Stimulated activated CD4-positive, alpha-beta T cell treated with anti-CD3 and anti-CD28 coated beads, Interleukin-4, amount 100 ng/mL, for 1 hour (primary cell): ENCODE data around the gene MAGT1.
"Not testable (repeated sequence)": the region's sequence is repeated elsewhere in the genome, so short reads cannot be mapped to it uniquely, and the experiment has no call there.

Experiments
- DNase-seq: peaks from one replicate; pipeline ENCODE4 v3.0.0-alpha.2; 2020

The MAGT1 gene

DNA sequence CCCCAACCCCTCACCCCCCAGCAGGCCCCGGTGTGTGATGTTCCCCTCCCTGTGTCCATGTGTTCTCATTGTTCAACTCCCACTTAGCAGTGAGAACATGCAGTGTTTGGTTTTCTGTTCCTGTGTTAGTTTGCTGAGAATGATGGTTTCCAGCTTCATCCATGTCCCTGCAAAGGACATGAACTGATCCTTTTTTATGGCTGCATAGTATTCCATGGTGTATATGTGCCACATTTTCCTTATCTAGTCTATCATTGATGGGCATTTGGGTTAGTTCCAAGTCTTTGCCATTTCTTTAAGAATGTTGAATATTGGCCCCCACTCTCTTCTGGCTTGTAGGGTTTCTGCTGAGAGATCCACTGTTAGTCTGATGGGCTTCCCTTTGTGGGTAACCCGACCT is 73.2 kb downstream of the MAGT1 start:
- not testable (repeated sequence) for DNase-seq

DNA sequence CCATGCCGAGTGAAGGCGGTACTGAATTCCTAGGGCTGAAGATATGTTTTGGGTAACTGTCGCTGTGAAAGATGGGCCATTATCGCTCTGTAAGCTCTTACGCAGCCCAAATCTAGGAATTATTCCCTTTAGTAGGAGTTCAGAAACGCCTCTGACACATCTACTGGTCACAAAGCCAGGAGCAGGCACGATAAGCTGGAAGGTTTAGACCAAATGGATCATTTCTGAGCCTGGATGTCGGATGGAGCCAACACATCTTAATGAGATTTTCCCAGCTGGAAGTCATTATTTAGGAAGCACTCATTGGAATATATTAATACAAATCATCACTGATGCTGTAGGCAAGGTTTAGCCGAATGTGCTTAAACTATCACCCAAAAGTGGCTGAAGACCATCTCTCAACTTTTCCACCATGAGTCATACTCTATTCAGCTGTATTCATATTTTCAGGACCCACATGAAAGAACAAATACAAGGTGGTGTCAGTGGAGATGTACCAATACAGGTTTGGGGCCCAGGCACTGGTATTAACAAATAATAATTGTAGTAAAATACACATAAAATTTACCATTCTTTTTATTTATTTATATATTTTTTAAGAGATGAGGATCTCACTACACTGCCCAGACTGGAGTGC is 75.0 kb downstream of the MAGT1 start:
- DNase-seq, result no peak

DNA sequence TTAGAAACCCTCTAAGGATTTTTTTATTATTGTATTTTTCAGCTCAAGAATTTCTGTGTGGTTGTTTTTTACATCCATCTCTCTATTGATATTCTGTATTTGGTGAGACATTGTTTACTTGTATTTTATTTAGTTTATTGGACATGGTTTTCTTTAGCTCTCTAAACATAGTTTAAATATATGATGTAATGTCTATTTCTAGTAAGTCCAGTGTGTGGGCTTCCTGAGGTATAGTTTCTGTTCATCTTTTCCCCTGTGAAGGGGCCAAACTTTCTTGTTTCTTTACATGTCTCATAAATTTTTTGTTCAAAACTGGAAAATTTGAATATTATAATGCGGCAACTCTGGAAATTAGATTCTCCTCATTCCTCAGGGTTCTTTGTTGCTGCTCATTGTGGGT is 81.0 kb downstream of the MAGT1 start:
- DNase-seq, result no peak

DNA sequence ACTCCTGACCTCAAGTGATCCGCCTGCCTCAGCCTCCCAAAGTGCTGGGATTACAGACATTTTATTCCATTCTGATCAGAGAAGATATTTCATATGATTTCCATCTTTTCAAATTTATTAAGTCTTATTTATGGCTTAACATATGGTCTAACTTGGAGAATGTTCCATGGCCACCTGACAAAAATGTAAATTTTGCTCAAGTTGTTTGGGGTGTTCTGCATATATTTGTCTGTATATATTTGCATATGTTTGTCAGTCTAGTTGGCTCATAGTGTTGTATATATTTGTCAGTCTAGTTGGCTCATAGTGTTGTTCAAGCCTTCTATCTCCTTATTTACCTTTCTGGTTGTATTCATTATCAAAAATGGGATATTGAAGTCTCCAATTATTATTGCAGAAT is 93.0 kb downstream of the MAGT1 start:
- no peak for DNase-seq

DNA sequence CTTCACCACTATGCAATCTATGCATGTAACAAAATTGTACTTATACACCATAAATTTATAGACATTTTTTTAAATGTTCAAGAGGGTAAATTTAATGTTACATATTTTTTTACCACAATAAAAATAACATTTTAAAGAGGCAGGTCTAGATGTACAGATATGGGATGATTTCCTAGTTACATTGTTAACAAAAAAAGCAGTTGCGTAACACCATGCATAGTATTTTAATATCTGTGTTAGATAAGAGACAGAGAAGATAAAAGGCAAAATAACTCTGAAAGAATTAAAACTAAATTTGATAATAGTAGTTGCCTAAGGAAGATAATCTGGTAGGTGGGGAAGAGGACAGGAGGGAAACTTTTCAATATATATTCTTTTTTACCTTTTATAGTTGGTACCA is 100.1 kb downstream of the MAGT1 start:
- no peak for DNase-seq

DNA sequence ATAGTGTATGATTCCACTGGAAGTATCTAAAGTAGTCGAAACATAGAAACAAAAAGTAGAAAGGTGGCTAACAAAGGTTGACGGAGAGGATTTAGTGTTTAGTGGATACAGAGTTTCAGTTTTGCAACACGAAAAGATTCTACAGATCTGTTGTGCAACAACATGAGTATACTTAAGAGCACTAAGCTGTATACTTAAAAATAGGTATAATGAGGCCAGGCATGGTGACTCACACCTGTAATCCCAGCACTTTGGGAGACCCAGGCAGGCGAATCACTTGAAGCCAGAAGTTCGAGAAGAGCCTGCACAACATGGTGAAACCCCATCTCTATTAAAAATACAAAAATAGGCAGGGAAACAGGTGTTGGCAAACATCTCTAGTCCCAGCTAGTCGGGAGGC is 101.3 kb downstream of the MAGT1 start:
- no peak for DNase-seq

DNA sequence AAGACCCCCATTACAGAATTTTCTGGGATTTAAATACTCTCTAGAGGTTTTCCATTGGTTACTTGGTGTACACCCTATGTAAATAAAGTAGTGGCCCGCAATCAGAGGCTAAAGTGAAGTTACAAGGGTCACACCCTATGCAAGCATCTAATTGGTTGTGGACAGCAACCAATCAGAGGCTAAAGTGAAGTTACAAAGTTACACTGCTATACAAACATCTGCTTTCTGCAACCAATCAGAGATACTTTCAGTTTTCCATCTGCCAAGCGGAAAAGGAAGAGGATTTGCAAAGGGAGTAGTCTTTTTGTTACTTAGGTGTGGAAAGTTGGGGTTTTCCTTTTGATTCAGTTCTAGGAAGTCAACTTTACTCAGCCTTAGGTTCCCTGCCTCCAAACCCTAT is 107.2 kb downstream of the MAGT1 start:
- no peak for DNase-seq

DNA sequence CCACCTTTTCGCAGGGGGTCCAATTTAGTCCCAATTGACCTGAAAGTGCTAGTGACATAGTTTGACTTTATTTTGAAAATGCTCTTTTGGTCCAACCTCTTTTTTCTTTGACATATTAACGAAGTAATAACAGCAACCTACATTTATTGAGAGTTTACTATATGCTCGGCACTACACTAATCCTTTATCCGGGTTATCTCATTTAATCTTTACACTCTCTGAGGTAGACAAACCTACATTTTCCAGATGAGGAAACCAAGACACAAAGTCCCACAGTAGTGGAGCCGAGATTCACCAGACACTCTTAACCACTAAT is 108.9 kb downstream of the MAGT1 start:
- DNase-seq, result no peak

DNA sequence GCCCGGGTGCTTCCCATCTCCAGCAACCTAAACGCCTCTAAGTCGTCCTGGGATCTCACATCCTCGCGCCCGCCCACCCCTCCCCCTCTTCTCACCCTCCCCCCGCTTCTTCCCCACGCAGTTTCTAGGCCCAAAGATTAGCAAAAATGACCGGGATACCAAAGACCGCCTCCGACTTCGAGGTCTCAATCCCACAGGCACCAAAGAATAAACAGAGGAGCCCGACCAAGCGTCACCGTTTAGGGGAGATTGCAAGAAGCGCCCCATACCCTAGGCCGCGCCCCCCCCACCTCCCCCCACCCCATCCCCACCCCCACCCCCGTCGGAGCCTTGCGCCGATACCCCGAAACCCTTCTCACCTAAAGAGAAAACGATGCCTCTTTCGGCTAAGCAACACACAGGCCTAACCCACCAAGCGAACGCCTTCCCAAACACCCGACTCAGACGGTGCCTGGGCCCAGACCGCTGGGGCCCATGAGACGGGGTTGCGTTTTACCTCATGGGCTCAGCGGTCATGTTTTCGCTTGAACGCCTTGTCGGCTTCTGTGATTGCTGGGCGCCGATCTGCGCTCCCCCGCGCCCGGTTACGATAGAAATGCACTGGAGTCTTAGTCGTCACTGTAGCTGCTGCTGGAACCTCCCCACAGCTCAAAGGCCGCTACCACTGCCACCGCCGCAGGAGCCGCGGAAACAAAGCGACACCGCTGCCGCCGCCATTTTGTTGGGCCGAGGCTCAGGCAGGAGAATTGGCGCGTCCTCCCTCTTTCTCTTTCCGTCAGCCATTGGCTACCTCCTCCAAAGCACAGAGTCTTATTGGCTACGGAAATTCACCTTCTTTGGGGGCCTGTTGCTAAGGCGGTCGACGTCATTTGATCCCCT is 109.5 kb downstream of the MAGT1 start, which contains the start of gene ATRX:
Gene ATRX (minus strand): TSS at position 731 of the 879 bp plus-strand sequence. CDS start 215 bp downstream, at position 516.
- DNase-seq, result peak; percentile 67

DNA sequence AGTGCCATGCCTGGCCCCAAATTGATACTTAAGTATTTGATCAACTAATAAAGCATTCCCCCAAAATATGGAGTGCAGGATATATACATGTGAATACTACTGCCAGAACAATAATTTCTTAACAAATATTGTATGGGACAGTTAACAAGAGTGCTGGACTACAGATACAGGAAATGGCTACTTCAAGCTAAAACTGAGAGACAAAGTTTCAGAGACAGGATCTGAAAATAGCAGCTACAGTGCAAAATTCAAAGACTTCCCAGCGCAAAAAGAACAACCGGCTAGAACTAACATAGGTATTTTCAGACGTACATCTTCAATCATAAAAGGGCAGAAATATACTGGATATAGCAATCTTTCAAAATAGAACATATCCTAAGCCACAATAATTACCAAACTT is 115.5 kb downstream of the MAGT1 start:
- DNase-seq, result no peak

DNA sequence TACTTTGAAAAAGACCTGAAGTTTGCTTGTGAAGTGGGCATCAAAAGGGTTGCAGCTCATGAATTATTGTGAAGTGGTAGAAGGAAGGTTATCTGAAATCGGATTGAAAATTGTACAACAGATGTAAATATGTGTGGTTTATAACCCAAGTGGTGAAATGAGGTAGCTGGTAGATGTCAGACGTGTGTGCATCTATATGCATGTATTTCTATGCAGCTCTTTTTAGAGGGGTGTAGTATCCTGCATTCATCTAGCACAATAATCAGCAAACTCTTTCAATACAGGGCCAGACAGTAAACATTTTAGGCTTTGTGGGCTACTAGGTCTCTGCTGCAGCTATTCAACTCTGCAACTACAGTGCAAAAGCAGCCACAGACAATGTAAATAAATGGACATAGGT is 118.6 kb downstream of the MAGT1 start:
- DNase-seq, result no peak
